PFSK-1 (cell line): ENCODE measurements around the gene ACAD11.

Experiments used
- FOXP2 ChIP-seq: optimal IDR thresholded peaks from 2 replicates; pipeline ENCODE3; 2011; ENCODE audit warnings: borderline replicate concordance, control low read depth, inconsistent platforms; ENCODE audit not compliant: insufficient read depth; ENCODE audit errors: extremely low read length, extremely low read depth
- POLR2AphosphoS5 ChIP-seq: IDR thresholded peaks from 2 replicates; pipeline ENCODE4 v1.6.1; 2012; ENCODE audit warnings: low read depth, mild to moderate bottlenecking, control low read depth, low read length, moderate library complexity
- SIN3A ChIP-seq: IDR thresholded peaks from 2 replicates; pipeline ENCODE4 v1.6.1; 2012; ENCODE audit warnings: mild to moderate bottlenecking, low read length, moderate library complexity, borderline replicate concordance; ENCODE audit not compliant: insufficient read depth
- TAF1 ChIP-seq: IDR thresholded peaks from 2 replicates; pipeline ENCODE4 v1.6.1; 2012; ENCODE audit warnings: low read length, control low read depth, borderline replicate concordance; ENCODE audit not compliant: insufficient read depth
- TF ChIP-seq, protein P1 (sequence below), 2 experiments: IDR thresholded peaks; 2 replicates each; pipeline versions ENCODE4 v1.6.1 to v1.8.0; 2011 to 2012; ENCODE audit warnings: low read depth in 2 of 2, low read length in 2 of 2, control low read depth in 1 of 2, inconsistent platforms in 1 of 2, mild to moderate bottlenecking in 1 of 2, moderate library complexity in 1 of 2; ENCODE audit not compliant: insufficient read depth in 1 of 2

ACAD11 gene

GRCh38 chr3:132550579-132551305, 108.9 kb downstream of the ACAD11 start:
- TF ChIP-seq POLR2AphosphoS5 (no peak), TAF1 (no peak), FOXP2 (no peak), SIN3A (no peak)
- TF ChIP-seq, protein P1, sequence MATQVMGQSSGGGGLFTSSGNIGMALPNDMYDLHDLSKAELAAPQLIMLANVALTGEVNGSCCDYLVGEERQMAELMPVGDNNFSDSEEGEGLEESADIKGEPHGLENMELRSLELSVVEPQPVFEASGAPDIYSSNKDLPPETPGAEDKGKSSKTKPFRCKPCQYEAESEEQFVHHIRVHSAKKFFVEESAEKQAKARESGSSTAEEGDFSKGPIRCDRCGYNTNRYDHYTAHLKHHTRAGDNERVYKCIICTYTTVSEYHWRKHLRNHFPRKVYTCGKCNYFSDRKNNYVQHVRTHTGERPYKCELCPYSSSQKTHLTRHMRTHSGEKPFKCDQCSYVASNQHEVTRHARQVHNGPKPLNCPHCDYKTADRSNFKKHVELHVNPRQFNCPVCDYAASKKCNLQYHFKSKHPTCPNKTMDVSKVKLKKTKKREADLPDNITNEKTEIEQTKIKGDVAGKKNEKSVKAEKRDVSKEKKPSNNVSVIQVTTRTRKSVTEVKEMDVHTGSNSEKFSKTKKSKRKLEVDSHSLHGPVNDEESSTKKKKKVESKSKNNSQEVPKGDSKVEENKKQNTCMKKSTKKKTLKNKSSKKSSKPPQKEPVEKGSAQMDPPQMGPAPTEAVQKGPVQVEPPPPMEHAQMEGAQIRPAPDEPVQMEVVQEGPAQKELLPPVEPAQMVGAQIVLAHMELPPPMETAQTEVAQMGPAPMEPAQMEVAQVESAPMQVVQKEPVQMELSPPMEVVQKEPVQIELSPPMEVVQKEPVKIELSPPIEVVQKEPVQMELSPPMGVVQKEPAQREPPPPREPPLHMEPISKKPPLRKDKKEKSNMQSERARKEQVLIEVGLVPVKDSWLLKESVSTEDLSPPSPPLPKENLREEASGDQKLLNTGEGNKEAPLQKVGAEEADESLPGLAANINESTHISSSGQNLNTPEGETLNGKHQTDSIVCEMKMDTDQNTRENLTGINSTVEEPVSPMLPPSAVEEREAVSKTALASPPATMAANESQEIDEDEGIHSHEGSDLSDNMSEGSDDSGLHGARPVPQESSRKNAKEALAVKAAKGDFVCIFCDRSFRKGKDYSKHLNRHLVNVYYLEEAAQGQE (IDR thresholded peaks at IDR 0.05; ENCODE audit: insufficient read depth in 1 of 2, low read depth in 2 of 2, low read length in 2 of 2): no peak

GRCh38 chr3:132549890-132550578, 109.6 kb downstream of the ACAD11 start:
- TF ChIP-seq POLR2AphosphoS5 (no peak), FOXP2 (no peak), SIN3A (no peak), TAF1 (no peak)
- TF ChIP-seq, protein P1 (IDR thresholded peaks at IDR 0.05; ENCODE audit: insufficient read depth in 1 of 2, low read depth in 2 of 2, low read length in 2 of 2): no peak

- no peak for TF ChIP-seq POLR2AphosphoS5
- no peak for TF ChIP-seq FOXP2
- TF ChIP-seq, protein P1 (IDR thresholded peaks at IDR 0.05; ENCODE audit: insufficient read depth in 1 of 2, low read depth in 2 of 2, low read length in 2 of 2): no peak
- TF ChIP-seq SIN3A: no peak
- no peak for TF ChIP-seq TAF1
Measured at GRCh38 chr3:132549169-132549568, 110.4 kb downstream of the ACAD11 start.

- TF ChIP-seq TAF1: no peak
- TF ChIP-seq POLR2AphosphoS5: no peak
- TF ChIP-seq, protein P1 (IDR thresholded peaks at IDR 0.05; ENCODE audit: insufficient read depth in 1 of 2, low read depth in 2 of 2, low read length in 2 of 2): no peak
- no peak for TF ChIP-seq SIN3A
- TF ChIP-seq FOXP2: no peak
Measured at GRCh38 chr3:132545471-132545870, 114.1 kb downstream of the ACAD11 start.
